ENCODE results near the gene CTXND1. TPM values are rescaled to one million over a fixed set of nuclear protein-coding genes. Genes with fewer than 3 reads are reported as not detected.

Gene CTXND1
- total RNA-seq, 3 donors from 2014 or later, result 0.09 to 0.70 (median 0.19) TPM

GRCh38 chr15:80180468-80180867, 71.5 kb downstream of the CTXND1 start:
- DNase-seq (no peak), ATAC-seq (no peak)
- Histone ChIP-seq H3K36me3 (ENCODE audit: low read depth) (no peaks in the 10 kb centered on the region), H3K4me1 (ENCODE audit: low read depth) (no peaks in the 10 kb centered on the region), H3K9me3 (no peaks in the 10 kb centered on the region), H3K4me3 (no peak overlapping the region)
- no peak for TF ChIP-seq CTCF (IDR thresholded peaks at IDR 0.05)
- intact Hi-C loops (cut with DNase I, micrococcal nuclease), result no loop called here

- no peaks in the 10 kb centered on the region for H3K9me3 ChIP-seq
- no peak for ATAC-seq
- H3K36me3 ChIP-seq (ENCODE audit: low read depth), result no peaks in the 10 kb centered on the region
- intact Hi-C loops (cut with DNase I, micrococcal nuclease), result no loop called here
- H3K4me1 ChIP-seq (ENCODE audit: low read depth), result no peaks in the 10 kb centered on the region
- no peak for DNase-seq
- no peak for TF ChIP-seq CTCF (IDR thresholded peaks at IDR 0.05)
- H3K4me3 ChIP-seq, result no peak overlapping the region
Measured at GRCh38 chr15:80179935-80180334, 72.1 kb downstream of the CTXND1 start.

- DNase-seq, result no peak
Measured at GRCh38 chr15:80179025-80179759, 72.8 kb downstream of the CTXND1 start.

GRCh38 chr15:80177156-80177555, 74.9 kb downstream of the CTXND1 start:
- ATAC-seq (no peak), DNase-seq (no peak)
- Histone ChIP-seq H3K4me1 (ENCODE audit: low read depth) (no peaks in the 10 kb centered on the region), H3K9me3 (no peaks in the 10 kb centered on the region), H3K4me3 (no peak overlapping the region), H3K36me3 (ENCODE audit: low read depth) (no peaks in the 10 kb centered on the region)
- no peak for TF ChIP-seq CTCF (IDR thresholded peaks at IDR 0.05)
- intact Hi-C loops (cut with DNase I, micrococcal nuclease), result no loop called here

More at GRCh38 chr15:80179025-80179759, 72.8 kb downstream of the CTXND1 start:
- no peak overlapping the region for H3K4me3 ChIP-seq
- intact Hi-C loops (cut with DNase I, micrococcal nuclease), result no loop called here
- no peaks in the 10 kb centered on the region for H3K36me3 ChIP-seq (ENCODE audit: low read depth)
- no peak for TF ChIP-seq CTCF (IDR thresholded peaks at IDR 0.05)
- H3K9me3 ChIP-seq, result no peaks in the 10 kb centered on the region
- peak; percentile 37 for ATAC-seq
- no peaks in the 10 kb centered on the region for H3K4me1 ChIP-seq (ENCODE audit: low read depth)

GRCh38 chr15:80176443-80176842, 75.6 kb downstream of the CTXND1 start:
- intact Hi-C loops (cut with DNase I, micrococcal nuclease), result no loop called here
- no peaks in the 10 kb centered on the region for H3K36me3 ChIP-seq (ENCODE audit: low read depth)
- DNase-seq, result no peak

More at GRCh38 chr15:80176443-80176842, 75.6 kb downstream of the CTXND1 start:
- TF ChIP-seq CTCF (IDR thresholded peaks at IDR 0.05), result no peak
- Histone ChIP-seq H3K9me3 (no peaks in the 10 kb centered on the region), H3K4me3 (no peak overlapping the region), H3K4me1 (ENCODE audit: low read depth) (no peaks in the 10 kb centered on the region)
- ATAC-seq, result no peak
